WTC11 (cell line): ENCODE data around the gene SH3GL1. TPM values are rescaled to one million over a fixed set of nuclear protein-coding genes. Genes with fewer than 3 reads are reported as not detected.

Source experiments
- ATAC-seq: fragments of 200-7000 bp; cut with Tn5 transposase; 2 replicates; pipeline ENCODE4 v1.10.0; 2021; ENCODE audit warnings: mild to moderate bottlenecking, moderate library complexity
- CTCF ChIA-PET: fragments of 300-600 bp; sonication (Branson Sonifier 250); formaldehyde crosslinking; loops from one replicate; lab custom pipeline; 2021; ENCODE audit warnings: antibody characterized with exemption; lab: Charles Lee
- POLR2A ChIA-PET: fragments of 350-600 bp; sonication (Branson Sonifier 250); formaldehyde crosslinking; loops from one replicate; lab custom pipeline; 2021; ENCODE audit warnings: antibody characterized with exemption; lab: Charles Lee
- DNase-seq: peaks from one replicate; pipeline ENCODE4 v3.0.0; 2021; ENCODE audit warnings: low spot score
- H3K27ac Mint-ChIP-seq: 2 replicates; pipeline ENCODE4 v1.8.0; 2021; ENCODE audit warnings: mixed read lengths
- H3K27me3 Mint-ChIP-seq: 2 replicates; pipeline ENCODE4 v1.8.0; 2021; ENCODE audit warnings: low read depth, mild to moderate bottlenecking, moderate library complexity, mixed read lengths
- H3K36me3 Mint-ChIP-seq: 2 replicates; pipeline ENCODE4 v1.8.0; 2021; ENCODE audit warnings: mixed read lengths
- H3K4me1 Mint-ChIP-seq: 2 replicates; pipeline ENCODE4 v1.8.0; 2022; ENCODE audit warnings: mixed read lengths
- H3K4me3 Mint-ChIP-seq: 2 replicates; pipeline ENCODE4 v1.8.0; 2021; ENCODE audit warnings: mild to moderate bottlenecking, moderate library complexity, mixed read lengths
- H3K9me3 Mint-ChIP-seq: 2 replicates; pipeline ENCODE4 v1.8.0; 2021; ENCODE audit warnings: mixed read lengths
- CBFB ChIP-seq: sonication (generic); formaldehyde crosslinking; IDR thresholded peaks from 2 replicates; pipeline ENCODE4 v1.8.1; 2022; ENCODE audit warnings: mild to moderate bottlenecking, low read depth, missing genetic modification reagents
- CTCF ChIP-seq: fragments of 200-600 bp; IDR thresholded peaks from 2 replicates; pipeline ENCODE4 v1.8.0; 2022; ENCODE audit warnings: antibody characterized with exemption
- EMX1 ChIP-seq: fragments of 250-450 bp; sonication (Bioruptor Pico); IDR thresholded peaks from 2 replicates; pipeline ENCODE4 v1.8.0; 2021; ENCODE audit warnings: mild to moderate bottlenecking
- FOXJ3 ChIP-seq: sonication (generic); formaldehyde crosslinking; IDR thresholded peaks from 2 replicates; pipeline ENCODE4 v1.9.0; 2021; ENCODE audit warnings: missing genetic modification reagents, mild to moderate bottlenecking, borderline replicate concordance
- GABPB1 ChIP-seq: sonication (generic); formaldehyde crosslinking; IDR thresholded peaks from 2 replicates; pipeline ENCODE4 v1.8.1; 2023; ENCODE audit warnings: mild to moderate bottlenecking, missing genetic modification reagents
- GRHL2 ChIP-seq: fragments of 250-450 bp; sonication (Bioruptor Pico); IDR thresholded peaks from 2 replicates; pipeline ENCODE4 v1.8.0; 2022; ENCODE audit warnings: mild to moderate bottlenecking, moderate library complexity; ENCODE audit not compliant: insufficient replicate concordance, severe bottlenecking
- GTF2I ChIP-seq: fragments of 250-450 bp; sonication (Bioruptor Pico); conservative IDR thresholded peaks from 2 replicates; pipeline ENCODE4 v1.4.0; 2021; ENCODE audit warnings: mild to moderate bottlenecking
- HMGXB4 ChIP-seq: sonication (generic); formaldehyde crosslinking; IDR thresholded peaks from 2 replicates; pipeline ENCODE4 v1.8.1; 2023; ENCODE audit warnings: mild to moderate bottlenecking, moderate library complexity, missing genetic modification reagents
- IRF2 ChIP-seq: sonication (generic); formaldehyde crosslinking; IDR thresholded peaks from 2 replicates; pipeline ENCODE4 v1.8.0; 2022; ENCODE audit warnings: low read depth, missing genetic modification reagents, borderline replicate concordance
- NR3C1 ChIP-seq: sonication (generic); formaldehyde crosslinking; conservative IDR thresholded peaks from 2 replicates; pipeline ENCODE4 v1.8.1; 2023; ENCODE audit warnings: low read depth, mild to moderate bottlenecking, missing genetic modification reagents
- OVOL2 ChIP-seq: fragments of 250-450 bp; sonication (Bioruptor Pico); IDR thresholded peaks from 2 replicates; pipeline ENCODE4 v1.9.0; 2021; ENCODE audit warnings: mild to moderate bottlenecking, borderline replicate concordance
- PRRX2 ChIP-seq: fragments of 250-450 bp; sonication (Bioruptor Pico); IDR thresholded peaks from 2 replicates; pipeline ENCODE4 v1.8.0; 2021; ENCODE audit warnings: mild to moderate bottlenecking
- SMAD4 ChIP-seq: sonication (generic); formaldehyde crosslinking; IDR thresholded peaks from 2 replicates; pipeline ENCODE4 v1.8.0; 2022; ENCODE audit warnings: mild to moderate bottlenecking, missing genetic modification reagents
- ZBTB21 ChIP-seq: sonication (generic); formaldehyde crosslinking; IDR thresholded peaks from 2 replicates; pipeline ENCODE4 v1.8.1; 2023; ENCODE audit warnings: mild to moderate bottlenecking, missing genetic modification reagents, borderline replicate concordance
- ZNF138 ChIP-seq: sonication (generic); formaldehyde crosslinking; conservative IDR thresholded peaks from 2 replicates; pipeline ENCODE4 v1.8.1; 2022; ENCODE audit warnings: mild to moderate bottlenecking, moderate library complexity, missing genetic modification reagents
- ZNF281 ChIP-seq: sonication (generic); formaldehyde crosslinking; IDR thresholded peaks from 2 replicates; pipeline ENCODE4 v1.8.0; 2023; ENCODE audit warnings: mild to moderate bottlenecking, missing genetic modification reagents
- ZNF671 ChIP-seq: fragments of 250-450 bp; sonication (Bioruptor Pico); IDR thresholded peaks from 2 replicates; pipeline ENCODE4 v1.8.0; 2021; ENCODE audit warnings: mild to moderate bottlenecking
- total RNA-seq: library from RNA; stranded (reverse); gene quantifications from 3 replicates; pipeline ENCODE4 v1.2.3, GENCODE V29; 2021
- TF ChIP-seq, protein P1 (sequence below): fragments of 250-450 bp; sonication (Bioruptor Pico); IDR thresholded peaks from 2 replicates; pipeline ENCODE4 v1.9.0; 2021; ENCODE audit warnings: mild to moderate bottlenecking, borderline replicate concordance
- TF ChIP-seq, protein P2 (sequence below): fragments of 250-450 bp; sonication (Bioruptor Pico); IDR thresholded peaks from 2 replicates; pipeline ENCODE4 v1.9.0; 2021; ENCODE audit warnings: moderate library complexity, mild to moderate bottlenecking, inconsistent platforms, borderline replicate concordance
- TF ChIP-seq, protein P3 (sequence below): sonication (generic); formaldehyde crosslinking; IDR thresholded peaks from 2 replicates; pipeline ENCODE4 v1.8.1; 2023; ENCODE audit warnings: mild to moderate bottlenecking, missing genetic modification reagents, moderate library complexity
- TF ChIP-seq, protein P4 (sequence below): fragments of 250-450 bp; sonication (Bioruptor Pico); IDR thresholded peaks from 2 replicates; pipeline ENCODE4 v1.9.0; 2021; ENCODE audit warnings: mild to moderate bottlenecking

The SH3GL1 gene
- total RNA-seq, 1 experiment from 2014 or later: 109 TPM

- no peak for TF ChIP-seq ZNF281 (CRISPR knock-in tag)
- TF ChIP-seq OVOL2: no peak
- no peak for TF ChIP-seq IRF2 (CRISPR knock-in tag)
- TF ChIP-seq CTCF: no peak
- TF ChIP-seq HMGXB4 (CRISPR knock-in tag): no peak
- TF ChIP-seq ZBTB21 (CRISPR knock-in tag): no peak
- TF ChIP-seq GRHL2 (CRISPR knock-in tag): no peak
- TF ChIP-seq SMAD4 (CRISPR knock-in tag): no peak
- no peak for TF ChIP-seq ZNF671 (CRISPR knock-in tag)
- TF ChIP-seq, protein P1, sequence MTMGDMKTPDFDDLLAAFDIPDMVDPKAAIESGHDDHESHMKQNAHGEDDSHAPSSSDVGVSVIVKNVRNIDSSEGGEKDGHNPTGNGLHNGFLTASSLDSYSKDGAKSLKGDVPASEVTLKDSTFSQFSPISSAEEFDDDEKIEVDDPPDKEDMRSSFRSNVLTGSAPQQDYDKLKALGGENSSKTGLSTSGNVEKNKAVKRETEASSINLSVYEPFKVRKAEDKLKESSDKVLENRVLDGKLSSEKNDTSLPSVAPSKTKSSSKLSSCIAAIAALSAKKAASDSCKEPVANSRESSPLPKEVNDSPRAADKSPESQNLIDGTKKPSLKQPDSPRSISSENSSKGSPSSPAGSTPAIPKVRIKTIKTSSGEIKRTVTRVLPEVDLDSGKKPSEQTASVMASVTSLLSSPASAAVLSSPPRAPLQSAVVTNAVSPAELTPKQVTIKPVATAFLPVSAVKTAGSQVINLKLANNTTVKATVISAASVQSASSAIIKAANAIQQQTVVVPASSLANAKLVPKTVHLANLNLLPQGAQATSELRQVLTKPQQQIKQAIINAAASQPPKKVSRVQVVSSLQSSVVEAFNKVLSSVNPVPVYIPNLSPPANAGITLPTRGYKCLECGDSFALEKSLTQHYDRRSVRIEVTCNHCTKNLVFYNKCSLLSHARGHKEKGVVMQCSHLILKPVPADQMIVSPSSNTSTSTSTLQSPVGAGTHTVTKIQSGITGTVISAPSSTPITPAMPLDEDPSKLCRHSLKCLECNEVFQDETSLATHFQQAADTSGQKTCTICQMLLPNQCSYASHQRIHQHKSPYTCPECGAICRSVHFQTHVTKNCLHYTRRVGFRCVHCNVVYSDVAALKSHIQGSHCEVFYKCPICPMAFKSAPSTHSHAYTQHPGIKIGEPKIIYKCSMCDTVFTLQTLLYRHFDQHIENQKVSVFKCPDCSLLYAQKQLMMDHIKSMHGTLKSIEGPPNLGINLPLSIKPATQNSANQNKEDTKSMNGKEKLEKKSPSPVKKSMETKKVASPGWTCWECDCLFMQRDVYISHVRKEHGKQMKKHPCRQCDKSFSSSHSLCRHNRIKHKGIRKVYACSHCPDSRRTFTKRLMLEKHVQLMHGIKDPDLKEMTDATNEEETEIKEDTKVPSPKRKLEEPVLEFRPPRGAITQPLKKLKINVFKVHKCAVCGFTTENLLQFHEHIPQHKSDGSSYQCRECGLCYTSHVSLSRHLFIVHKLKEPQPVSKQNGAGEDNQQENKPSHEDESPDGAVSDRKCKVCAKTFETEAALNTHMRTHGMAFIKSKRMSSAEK: no peak
- TF ChIP-seq PRRX2: no peak
Observed at GRCh38 chr19:4429256-4429655, 28.9 kb upstream of the SH3GL1 start (continued).

DNA sequence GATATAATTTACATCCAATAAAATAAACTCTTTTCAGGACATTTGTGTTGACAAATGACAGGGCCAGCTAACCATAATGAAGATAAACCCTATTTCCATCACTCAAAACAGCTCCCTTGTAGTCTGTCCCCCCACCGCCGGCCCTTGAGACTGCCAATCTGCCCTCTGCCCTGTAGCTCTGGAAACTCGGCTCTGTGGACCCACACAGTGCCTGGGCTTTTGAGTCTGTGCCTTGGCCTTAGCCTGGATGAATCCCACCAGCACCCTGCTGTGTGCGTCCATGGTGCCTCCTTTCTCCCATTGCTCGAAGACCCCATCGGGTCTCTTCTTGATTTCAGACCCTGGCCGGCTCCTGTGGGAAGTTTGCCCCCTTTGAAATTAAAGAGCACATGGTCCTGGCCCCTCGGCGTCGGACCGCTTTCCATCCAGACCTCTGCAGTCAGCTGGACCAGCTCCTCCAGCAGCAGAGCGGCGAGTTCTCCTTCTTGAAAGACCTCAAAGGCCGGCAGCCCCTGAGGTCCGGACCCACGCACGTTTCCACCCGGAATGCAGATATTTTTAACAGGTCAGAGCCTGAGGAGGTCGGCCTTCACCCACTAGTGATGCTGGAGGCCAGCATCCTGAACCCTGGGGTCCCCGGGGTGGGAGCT, 28.1 kb upstream of the SH3GL1 start:
- no peak overlapping the region for H3K4me3 Mint-ChIP-seq
- peaks cover 79% of the 10 kb centered on the region for H3K36me3 Mint-ChIP-seq
- H3K9me3 Mint-ChIP-seq: no peaks in the 10 kb centered on the region
- H3K27me3 Mint-ChIP-seq: no peaks in the 10 kb centered on the region
- DNase-seq (no peak), ATAC-seq (no peak)
- CTCF ChIA-PET: no interaction called here
- no peak overlapping the region for H3K27ac Mint-ChIP-seq
- H3K4me1 Mint-ChIP-seq: no peaks in the 10 kb centered on the region
- POLR2A ChIA-PET: no interaction called here
- TF ChIP-seq FOXJ3 (CRISPR knock-in tag) (no peak), NR3C1 (no peak), GTF2I (no peak), EMX1 (CRISPR knock-in tag) (no peak), ZNF671 (CRISPR knock-in tag) (no peak), GABPB1 (CRISPR knock-in tag) (no peak), ZNF138 (CRISPR knock-in tag) (no peak), CBFB (CRISPR knock-in tag) (no peak)
- TF ChIP-seq, protein P2, sequence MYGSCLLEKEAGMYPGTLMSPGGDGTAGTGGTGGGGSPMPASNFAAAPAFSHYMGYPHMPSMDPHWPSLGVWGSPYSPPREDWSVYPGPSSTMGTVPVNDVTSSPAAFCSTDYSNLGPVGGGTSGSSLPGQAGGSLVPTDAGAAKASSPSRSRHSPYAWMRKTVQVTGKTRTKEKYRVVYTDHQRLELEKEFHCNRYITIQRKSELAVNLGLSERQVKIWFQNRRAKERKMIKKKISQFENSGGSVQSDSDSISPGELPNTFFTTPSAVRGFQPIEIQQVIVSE (CRISPR knock-in tag): no peak
- TF ChIP-seq, protein P3, sequence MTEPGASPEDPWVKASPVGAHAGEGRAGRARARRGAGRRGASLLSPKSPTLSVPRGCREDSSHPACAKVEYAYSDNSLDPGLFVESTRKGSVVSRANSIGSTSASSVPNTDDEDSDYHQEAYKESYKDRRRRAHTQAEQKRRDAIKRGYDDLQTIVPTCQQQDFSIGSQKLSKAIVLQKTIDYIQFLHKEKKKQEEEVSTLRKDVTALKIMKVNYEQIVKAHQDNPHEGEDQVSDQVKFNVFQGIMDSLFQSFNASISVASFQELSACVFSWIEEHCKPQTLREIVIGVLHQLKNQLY (CRISPR knock-in tag): no peak
- TF ChIP-seq, protein P4, sequence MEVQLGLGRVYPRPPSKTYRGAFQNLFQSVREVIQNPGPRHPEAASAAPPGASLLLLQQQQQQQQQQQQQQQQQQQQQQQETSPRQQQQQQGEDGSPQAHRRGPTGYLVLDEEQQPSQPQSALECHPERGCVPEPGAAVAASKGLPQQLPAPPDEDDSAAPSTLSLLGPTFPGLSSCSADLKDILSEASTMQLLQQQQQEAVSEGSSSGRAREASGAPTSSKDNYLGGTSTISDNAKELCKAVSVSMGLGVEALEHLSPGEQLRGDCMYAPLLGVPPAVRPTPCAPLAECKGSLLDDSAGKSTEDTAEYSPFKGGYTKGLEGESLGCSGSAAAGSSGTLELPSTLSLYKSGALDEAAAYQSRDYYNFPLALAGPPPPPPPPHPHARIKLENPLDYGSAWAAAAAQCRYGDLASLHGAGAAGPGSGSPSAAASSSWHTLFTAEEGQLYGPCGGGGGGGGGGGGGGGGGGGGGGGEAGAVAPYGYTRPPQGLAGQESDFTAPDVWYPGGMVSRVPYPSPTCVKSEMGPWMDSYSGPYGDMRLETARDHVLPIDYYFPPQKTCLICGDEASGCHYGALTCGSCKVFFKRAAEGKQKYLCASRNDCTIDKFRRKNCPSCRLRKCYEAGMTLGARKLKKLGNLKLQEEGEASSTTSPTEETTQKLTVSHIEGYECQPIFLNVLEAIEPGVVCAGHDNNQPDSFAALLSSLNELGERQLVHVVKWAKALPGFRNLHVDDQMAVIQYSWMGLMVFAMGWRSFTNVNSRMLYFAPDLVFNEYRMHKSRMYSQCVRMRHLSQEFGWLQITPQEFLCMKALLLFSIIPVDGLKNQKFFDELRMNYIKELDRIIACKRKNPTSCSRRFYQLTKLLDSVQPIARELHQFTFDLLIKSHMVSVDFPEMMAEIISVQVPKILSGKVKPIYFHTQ (CRISPR knock-in tag): no peak
